CD4-positive, alpha-beta T cell treated with Interleukin-15 for 1 hour (primary cell): ENCODE results near the gene NFIC.

Source experiments
- DNase-seq: peaks from one replicate; pipeline ENCODE4 v3.0.0-alpha.2; 2020

The NFIC gene

DNA sequence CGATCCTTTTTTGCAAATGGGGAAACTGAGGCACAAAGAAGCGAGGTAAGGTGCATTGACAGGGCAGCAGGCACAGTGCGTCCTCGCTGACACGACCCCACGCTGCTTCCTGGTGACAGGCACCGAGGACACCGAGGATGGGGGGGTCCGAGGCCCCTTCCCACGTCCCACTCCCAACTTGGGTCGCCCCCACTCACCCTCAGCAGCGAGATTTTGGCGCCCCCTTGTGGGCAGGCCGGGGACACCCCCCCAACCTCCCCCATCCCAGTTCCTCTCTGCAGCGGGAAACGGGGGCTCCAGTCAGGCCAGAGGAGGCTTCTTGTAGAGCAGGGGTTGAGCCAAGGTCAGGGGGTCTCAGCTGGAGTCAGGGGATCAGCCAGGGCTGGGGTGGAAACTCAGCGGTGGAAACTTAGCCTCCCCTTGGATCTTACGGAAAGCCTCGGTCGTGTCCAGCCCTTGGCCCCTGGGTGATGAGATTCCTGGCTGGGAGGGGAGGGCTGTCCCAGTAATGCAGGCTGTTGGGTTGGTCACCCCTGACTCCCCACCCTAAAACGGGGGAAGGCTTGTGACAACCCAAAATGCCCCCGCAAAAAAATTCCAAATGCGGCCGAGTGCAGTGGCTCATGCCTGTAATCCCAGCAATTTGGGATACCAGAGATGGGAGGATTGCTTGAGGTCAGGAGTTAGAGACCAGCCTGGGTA lies 105.7 kb downstream of the NFIC start:
- DNase-seq, result no peak

DNA sequence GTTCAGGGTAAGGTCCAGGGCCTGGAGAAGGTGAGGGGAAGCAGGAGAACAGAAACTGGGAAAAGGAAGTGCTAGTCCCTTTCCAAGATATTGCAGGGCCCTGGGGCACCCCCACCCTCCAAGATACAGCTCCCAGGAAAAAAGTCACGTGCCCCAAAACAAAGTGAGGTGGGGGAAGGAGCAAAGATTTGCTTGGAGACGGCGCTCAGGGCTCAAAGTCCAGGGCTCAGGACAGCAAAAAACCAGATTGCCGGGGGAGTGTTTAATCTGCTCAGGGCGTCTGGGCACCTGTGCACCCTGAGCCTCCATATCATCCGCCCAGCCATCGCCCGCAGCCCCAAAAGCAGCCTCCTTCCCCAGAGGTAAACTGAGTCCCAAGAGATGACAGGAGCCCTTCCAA lies 107.6 kb downstream of the NFIC start:
- no peak for DNase-seq

DNA sequence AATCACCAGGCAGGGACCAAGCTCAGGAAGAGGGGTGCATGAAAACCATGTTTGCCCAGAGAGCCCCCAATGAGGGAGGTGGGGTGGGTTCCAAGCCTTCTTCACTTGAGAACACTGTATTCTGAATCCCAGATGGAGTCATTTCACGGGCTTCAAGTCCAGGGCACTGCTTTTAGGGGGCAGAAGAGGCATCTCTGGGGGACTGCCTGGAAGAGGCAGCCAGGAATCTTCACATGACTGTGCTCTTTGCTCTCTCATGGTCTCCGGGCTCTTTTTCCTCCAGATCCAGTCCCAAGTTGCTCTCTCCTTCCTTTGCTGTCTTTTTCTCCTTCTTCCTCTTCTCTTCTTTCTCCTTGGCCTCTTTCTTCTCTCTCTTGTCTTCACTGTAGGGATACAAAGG lies 108.2 kb downstream of the NFIC start:
- DNase-seq, result no peak

GRCh38 chr19:3475449-3475848 lies 109.1 kb downstream of the NFIC start:
- no peak for DNase-seq

GRCh38 chr19:3476830-3477229 lies 110.4 kb downstream of the NFIC start:
- no peak for DNase-seq

DNA sequence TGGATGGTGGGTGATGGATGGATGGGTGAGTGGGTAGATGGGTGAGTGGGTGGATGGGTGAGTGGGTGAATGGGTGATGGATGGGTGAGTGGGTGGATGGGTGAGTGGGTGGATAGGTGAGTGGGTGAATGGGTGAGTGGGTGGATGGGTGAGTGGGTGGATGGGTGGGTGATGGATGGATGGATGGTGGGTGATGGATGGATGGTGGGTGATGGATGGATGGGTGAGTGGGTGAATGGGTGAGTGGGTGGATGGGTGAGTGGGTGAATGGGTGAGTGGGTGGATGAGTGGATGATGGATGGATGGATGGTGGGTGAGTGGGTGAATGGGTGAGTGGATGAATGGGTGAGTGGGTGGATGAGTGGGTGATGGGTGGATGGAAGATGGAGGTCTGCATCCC lies 111.1 kb downstream of the NFIC start:
- DNase-seq, result no peak

DNA sequence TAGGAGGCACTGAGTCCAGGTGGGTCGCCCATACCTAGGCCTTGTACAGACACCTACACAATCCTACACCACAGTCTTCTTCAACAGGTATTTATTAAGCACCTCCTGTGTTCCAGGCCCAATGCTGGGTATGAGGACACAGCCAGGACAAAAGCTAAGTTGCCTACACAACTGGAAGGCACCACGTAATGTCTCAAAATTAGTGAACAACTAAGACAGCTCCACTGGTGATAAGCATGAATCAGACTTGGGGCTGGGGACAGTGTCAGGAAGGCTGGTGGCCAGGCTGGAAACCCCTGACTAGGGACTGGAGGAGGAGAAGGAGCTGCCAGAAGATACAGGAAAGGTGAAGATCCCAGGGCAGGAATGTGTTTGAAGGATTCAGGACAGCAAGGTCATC lies 111.6 kb downstream of the NFIC start:
- no peak for DNase-seq

DNA sequence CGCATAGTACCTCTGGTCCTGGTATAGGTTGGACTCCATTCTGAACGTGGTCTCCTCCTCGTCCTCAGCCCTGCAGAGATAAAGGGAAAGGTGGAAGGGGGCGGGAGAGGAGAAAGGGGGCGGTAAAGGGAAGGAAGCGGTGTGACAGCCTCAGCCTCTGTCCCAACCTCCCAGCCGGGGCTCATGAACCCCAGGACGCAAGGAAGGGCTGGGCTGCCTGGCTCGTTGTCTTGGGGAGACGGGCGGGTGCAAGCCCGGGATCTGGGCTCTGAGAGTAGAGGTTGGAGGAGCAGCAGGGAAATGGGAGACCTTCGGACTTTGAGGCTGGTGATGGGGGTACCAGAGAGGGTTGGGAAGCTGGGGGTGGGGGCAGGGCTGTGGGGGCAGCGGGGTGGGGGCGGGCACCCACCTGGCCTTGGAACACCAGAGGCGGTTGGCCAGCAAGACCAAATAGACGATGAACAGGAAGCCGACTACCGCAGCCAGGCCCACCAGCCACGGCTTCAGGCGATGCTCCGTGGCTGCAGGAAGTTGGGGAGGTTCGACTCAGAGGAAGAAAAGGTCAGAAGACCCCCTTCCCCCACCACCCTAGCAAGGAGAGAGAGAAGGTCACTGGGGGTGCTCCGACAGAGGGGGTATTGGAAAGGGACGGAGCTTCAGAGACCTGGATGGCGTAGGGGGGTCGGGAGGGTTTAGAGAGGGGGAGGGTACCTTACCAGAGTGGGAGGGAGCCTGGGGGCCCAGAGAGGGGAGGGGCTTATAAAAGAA lies 112.2 kb downstream of the NFIC start:
- DNase-seq, result no peak

DNA sequence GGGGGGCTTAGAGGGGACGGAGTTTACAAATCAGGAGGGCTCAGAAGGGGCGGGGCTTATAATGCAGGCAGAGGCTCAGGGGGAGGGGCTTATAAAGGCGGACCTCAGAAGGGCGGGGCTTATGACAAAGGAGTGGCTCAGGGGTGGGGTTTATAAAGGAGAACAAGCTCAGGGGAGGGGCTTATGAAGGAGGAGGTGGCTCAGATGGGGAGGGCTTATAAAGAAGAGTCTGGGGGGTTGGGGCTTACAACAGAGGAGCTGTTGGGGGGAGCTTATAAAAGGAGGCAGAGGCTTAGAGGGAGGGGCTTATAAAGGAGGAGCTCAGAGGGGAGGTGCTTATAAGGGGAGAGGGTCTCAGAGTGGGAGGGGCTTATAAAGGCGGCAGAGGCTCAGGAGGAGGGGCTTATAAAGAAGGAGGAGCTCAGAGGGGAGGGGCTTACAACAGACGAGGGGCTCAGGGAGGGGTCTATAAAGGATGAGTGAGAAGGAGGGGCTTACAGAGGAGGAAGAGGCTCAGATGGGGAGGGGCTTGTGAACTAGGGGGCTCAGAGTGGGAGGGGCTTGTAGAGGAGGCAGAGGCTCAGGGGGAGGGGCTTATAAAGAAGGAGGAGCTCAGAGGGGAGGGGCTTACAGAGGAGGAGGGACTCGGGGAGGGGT lies 112.9 kb downstream of the NFIC start:
- DNase-seq, result peak; percentile 73

- peak; percentile 41 for DNase-seq
Observed at GRCh38 chr19:3479834-3480215, 113.4 kb downstream of the NFIC start.

GRCh38 chr19:3480383-3481091 lies 114.2 kb downstream of the NFIC start, which contains the start of gene SMIM24:
SMIM24 (minus strand) TSS chr19:3480525; CDS start chr19:3480463, 62 bp downstream.
- DNase-seq, result no peak

- DNase-seq, result no peak
Observed at GRCh38 chr19:3481241-3482090, 115.1 kb downstream of the NFIC start.

- DNase-seq, result no peak
Observed at GRCh38 chr19:3482507-3483225, 116.3 kb downstream of the NFIC start.

- no peak for DNase-seq
Observed at GRCh38 chr19:3483226-3483628, 116.8 kb downstream of the NFIC start, which contains the start of gene SMIM44. SMIM44 (minus strand) TSS chr19:3483441; CDS start chr19:3483403, 38 bp downstream.

GRCh38 chr19:3491396-3492119 lies 125.2 kb downstream of the NFIC start:
- no peak for DNase-seq

GRCh38 chr19:3492131-3492839 lies 125.9 kb downstream of the NFIC start:
- DNase-seq, result no peak

DNA sequence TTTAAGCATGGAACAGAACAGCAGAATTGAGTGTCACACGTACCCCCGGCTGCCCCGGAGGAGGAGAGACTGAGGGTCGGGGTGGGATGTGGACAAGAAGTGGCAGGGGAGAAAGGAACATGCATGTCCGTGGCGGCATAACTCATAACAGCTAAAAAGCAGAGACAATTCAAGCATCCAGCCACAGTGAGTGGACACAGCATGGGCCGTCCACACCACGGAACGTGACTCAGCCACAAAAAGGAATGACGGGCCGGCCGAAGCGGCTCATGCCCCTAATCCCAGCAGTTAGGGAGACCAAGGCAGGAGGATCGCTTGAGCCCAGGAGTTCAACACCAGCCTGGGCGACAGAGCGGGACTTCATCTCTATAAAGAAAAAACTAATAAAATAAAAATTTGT lies 126.5 kb downstream of the NFIC start:
- no peak for DNase-seq

- DNase-seq, result no peak
Observed at GRCh38 chr19:3493651-3494050, 127.3 kb downstream of the NFIC start.

DNA sequence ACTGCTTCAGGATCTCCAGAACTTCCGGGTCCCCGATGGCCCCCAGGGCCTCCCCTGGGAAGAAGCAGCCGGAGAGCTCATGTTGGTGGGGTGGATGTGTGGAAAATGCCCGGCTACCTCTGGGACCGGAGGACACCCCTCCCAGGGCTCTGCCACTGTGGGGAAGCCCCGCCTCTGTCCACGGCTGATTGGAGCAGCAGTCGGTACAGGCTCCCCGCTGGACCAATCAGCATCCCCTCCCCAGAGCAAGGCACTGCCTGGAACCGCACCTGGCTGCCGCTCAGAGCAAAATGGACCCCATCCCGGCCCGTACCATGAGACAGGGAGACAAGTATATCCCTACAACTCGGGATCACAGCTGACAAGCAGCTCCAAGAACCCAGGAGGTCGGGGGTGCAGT lies 127.7 kb downstream of the NFIC start:
- DNase-seq, result no peak

DNA sequence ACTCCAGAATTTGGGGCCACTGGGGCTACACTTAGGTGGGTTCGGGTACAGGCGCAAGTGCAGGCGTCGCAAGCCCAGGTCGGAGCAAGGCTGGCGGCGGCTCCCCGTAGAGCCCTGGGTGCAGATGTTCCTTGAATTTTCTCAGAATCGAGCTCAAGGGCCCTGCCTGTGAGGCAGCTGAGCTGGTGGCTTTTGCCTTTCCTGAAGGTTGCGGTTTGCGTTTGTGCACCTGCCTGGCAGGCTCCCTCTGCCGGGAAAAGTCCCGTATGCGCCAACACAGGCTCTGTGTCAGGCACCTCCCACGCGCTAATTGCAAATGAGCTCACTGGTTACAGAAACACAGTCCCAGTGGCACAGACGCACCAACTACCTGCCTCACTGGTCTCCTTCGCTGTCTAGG lies 128.2 kb downstream of the NFIC start:
- peak; percentile 51 for DNase-seq
